Fibroblast of upper back skin (primary cell): Measurements from ENCODE around the gene DSTN.
A peak's percentile ranks its signal among the peaks of the same experiment; 100 is the strongest.

Source experiments
- DNase-seq: peaks from one replicate; pipeline ENCODE4 v3.0.0-alpha.2; 2013

Gene DSTN

DNA sequence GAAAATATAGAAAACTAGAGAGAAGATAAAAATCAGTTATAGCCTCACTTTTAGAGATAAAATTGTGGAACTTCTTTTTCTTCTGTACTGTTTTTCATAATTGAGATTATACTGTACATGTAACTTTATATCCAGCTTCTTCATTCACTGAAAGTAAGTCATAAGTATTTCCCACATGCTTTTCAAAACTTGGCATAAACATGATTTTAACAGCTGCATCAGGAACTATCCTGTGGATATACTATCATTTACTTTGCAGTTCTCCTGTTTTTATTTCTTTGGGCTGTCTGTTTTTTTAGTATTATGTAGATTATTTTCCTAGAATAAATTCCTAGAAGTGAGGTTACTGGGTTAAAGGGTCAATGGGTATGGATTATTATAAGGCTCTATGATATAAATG, 14.8 kb downstream of the DSTN start:
- no peak for DNase-seq

- DNase-seq, result no peak
Measured at GRCh38 chr20:17586250-17586649, 16.4 kb downstream of the DSTN start.

GRCh38 chr20:17587148-17587547, 17.3 kb downstream of the DSTN start:
- DNase-seq, result no peak

- no peak for DNase-seq
Measured at GRCh38 chr20:17587824-17588223, 17.9 kb downstream of the DSTN start.

- DNase-seq, result peak; percentile 28
Measured at GRCh38 chr20:17589161-17589834, 19.4 kb downstream of the DSTN start.

DNA sequence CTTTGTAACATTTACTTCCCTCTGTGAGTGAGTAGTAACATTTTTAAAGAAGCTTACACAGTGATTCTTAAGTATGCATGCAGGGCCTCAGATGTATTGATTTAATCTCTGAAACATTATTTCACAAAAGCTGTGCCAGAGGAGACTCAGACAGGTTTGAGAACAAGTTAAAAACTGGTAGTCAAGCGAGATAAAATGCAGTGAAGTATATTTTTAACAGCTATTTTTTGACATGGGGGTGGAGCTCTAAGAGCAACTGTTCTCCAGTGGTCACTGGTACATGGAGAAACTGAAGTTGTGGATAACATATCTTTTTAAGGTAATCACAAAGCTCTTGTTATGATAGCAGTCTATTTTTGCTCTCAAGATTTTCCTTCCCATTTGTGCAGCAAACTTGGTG, 20.4 kb downstream of the DSTN start:
- DNase-seq, result no peak

DNA sequence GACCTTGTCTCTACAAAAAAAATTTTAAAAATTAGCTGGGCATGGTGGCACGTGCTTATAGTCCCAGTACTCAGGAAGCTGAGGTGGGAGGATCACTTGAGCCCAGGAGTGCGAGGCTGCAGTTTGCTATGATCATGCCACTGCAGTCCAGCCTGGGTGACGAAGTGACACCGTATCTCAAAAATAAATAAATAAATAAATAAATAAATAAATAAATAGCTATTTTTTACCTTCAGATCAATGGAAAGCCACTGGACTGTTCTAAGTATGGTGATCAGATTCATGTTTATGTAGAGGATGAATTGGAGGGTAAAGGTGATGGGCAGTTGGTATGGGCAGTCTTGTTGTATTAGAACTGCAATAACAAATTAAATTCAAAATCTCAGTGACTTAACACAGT, 24.0 kb downstream of the DSTN start:
- DNase-seq, result no peak

GRCh38 chr20:17594443-17594842, 24.6 kb downstream of the DSTN start:
- DNase-seq, result peak; percentile 42

DNA sequence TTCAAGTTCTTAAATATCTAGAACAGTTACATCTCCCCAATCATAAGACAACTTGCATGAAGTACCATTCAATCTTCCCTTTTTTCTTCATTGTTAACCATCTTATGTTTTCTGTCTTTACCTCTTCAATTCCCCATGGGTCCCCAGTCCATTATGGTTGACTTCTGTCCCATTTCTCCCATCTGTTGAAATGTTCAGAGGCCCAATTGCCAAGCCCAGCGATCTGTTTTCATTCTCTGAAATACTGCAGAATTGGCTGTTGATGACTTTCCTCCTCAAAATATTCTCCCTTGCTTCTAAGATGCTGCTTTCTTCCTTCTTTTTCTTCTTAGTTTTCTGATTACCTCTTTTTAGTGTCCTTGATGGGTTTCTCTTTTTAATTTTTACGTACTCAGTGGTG, 26.0 kb downstream of the DSTN start:
- DNase-seq, result no peak

DNA sequence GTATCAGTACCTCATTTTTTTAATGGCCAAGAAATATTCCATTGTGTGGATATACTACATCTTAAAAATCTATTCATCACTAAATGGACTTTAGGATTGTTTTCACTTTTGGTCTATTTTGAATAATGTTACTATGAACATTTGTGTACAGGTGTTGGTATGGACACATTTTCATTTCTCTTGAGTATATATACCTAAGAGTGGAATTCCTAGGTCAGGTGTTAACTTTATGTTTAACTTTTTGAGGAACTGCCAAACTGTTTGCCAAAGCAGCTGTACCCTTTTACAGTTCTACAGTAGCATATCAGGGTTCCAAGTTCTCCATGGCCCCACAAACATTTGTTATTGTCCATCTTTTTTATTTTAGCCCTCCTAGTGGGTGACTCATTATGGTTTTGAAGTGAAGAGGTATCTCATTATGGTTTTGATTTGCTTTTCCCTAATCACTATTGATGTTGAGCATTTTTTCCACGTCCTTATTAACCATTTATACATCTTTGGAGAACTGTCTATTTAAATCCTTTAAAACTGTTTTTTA, 28.2 kb downstream of the DSTN start:
- no peak for DNase-seq

- DNase-seq, result no peak
Measured at GRCh38 chr20:17601957-17602356, 32.1 kb downstream of the DSTN start.

DNA sequence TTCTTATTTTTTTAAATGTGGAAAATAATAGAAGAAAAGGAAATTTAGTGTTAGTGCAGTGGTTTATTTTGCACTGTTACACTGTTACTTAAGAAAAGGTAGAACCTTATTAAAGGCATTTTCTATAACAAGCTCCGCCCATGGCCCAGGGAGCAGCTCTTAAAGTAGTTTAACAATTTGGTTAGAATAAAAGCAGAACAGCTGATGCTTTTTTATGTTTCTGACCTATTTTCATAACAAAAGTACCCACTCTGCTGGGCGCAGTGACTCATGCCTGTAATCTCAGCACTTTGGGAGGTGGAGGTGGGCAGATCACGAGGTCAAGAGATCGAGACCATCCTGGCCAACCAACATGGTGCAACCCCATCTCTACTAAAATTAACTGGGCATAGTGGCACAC, 32.6 kb downstream of the DSTN start:
- no peak for DNase-seq

GRCh38 chr20:17605131-17605660, 35.3 kb downstream of the DSTN start:
- DNase-seq, result no peak

DNA sequence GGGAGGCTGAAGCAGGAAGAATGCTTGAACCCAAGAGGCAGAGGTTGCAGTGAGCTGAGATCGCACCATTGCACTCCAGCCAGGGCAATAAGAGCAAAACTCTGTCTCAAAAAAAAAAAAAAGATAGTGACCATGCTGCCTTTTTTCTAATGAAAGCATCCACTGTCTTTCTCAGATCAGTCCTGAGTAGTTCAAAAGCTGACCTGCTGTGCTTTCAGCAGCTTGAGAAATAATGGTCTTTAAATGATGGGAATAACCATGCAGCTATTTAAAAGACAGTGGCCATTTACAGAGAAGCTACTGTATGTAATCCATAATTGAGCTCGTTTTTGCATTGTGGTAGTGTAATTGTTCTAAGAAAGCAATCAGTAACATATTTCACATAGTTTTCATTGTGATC, 36.1 kb downstream of the DSTN start:
- no peak for DNase-seq

DNA sequence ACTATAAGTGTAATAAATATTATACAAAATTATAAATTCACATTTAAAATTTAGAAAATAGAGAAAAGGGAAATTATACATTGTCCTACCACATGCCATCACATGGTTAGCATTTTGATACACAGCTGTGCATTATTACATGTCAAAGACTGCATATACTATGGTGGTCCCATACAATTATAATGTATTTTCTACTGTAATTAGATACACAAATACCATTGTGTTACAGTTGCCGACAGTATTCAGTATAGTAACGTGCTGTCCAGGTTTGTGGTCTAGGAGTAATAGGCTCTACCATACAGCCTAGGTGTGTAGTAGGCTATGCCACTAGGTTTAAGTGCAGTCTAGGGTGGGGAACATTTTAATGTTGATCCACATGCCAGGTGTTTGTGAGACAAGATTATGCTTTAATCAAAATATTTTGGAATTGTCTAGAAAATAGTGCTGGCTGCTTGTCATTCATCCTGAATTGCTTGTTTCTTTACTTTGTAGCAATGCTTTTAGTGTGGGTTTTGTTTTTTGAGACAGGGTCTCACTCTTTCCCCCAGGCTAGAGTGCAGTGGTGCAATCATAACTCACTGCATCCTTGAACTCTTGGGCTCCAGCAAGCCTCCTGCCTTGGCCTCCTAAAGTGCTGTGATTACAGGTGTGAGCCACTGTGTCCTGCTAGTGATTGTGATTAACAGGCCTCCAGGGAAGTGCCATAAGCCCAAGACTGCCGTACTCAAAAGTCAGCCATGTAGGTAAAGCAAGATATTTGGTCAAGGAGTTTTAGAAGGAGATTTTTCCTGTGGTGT, 39.0 kb downstream of the DSTN start:
- peak; percentile 4 for DNase-seq

- no peak for DNase-seq
Measured at GRCh38 chr20:17609811-17610377, 40.0 kb downstream of the DSTN start.

GRCh38 chr20:17610566-17611289, 40.9 kb downstream of the DSTN start:
- peak; percentile 12 for DNase-seq

GRCh38 chr20:17611290-17611539, 41.3 kb downstream of the DSTN start:
- DNase-seq, result no peak

DNA sequence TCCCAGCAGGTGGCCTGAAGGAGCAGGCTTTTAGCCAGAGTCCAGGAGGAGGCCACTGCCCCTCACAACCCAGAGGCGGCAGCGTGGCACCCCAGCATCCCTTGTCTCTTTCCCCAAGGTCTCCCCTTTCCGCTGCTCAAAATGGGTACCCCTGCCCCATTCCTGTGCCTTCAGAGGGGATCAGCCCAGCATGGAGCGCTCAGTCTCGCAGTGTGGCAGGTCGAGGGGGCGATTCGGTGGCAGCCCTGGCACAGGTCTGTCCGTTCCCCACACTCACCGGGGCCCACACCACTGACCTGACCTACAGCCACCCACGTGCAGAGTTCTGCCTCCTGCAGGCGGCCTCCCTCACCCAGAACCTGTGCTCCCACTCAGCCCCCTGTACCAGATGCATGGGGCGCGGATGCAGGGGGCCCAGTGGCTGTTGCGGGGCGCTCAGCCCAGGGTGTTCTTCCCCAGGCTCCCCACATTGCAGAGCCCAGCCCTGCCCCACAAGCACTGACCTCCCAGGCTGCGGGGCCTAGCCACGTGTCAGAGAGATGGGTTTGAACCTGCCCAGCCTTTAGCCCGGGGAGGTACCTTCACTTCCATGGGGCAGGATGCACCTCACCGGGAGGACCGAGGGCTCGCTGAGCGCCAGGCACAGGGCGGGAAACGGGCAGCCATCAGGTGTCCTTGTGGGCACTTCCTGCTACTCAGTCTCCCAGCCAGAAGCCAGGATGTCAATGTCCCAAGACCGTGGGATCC, 41.8 kb downstream of the DSTN start:
- DNase-seq, result peak; percentile 40

DNA sequence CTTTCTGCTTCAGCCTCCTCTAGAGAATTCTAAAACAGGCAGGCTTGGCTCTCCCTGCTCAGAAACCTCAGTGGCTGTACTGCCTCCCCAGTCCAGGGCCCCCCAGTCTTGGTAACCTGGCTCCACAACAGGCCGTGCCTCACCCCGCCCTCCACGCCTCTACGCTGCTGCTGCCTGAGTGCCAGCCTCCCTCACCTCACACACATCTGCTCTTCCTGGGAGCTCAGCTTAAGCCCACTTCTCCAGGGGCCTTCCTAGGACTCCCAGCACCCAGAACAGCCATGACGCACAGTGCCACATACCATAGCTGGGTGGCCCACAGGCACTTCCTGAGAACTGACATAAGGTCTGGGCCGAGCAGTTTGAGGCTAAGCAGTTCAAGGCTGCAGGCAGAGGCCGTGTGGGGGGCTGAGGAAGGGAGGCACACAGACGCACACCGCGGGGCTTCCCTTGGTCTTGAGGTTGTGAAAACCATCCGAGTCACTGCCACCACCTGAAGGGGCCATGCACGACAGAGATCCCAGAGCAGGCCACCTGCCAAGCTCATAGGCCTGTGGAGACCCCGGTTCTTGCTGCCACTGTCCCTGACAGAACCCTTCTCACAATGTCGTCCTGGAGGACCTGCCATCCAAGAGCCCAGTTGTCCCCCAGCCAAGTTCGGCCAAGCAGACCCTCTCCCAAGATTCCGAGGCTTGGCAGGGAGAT, 42.6 kb downstream of the DSTN start:
- peak; percentile 64 for DNase-seq

DNA sequence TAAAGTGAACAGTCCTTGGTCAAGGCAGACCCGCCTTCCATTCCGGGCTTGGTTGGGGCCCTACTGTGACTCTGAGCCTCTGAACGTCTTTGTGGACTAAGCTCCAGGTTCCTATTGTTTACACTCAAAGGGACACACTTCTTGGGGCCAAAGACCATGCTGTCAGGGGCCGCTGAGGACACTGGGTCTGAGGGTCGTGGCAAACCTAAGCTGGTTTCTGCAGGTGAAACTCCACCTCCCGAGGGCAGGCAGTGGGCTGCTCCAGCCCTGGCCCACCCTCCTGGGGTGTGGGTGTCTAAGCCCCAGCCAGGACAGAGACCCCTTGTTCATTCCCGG, 43.1 kb downstream of the DSTN start:
- DNase-seq, result no peak
